Panc1 (cell line): ENCODE measurements around the gene ACOX3. TPM values are rescaled to one million over a fixed set of nuclear protein-coding genes. Genes with fewer than 3 reads are reported as not detected.

ENCODE experiments used
- ATAC-seq: fragments of 200-7000 bp; cut with Tn5 transposase; 2 replicates; pipeline ENCODE4 v1.9.1; 2020; ENCODE audit warnings: mild to moderate bottlenecking, moderate library complexity
- BruUV-seq: library from RNA; stranded (reverse); fragments of 400-500 nt; replicated peaks from 2 replicates; lab custom pipeline; 2021; lab: Mats Ljungman, UMichigan
- CTCF ChIA-PET: fragments of 300-600 bp; sonication (Branson Sonifier 250); formaldehyde crosslinking; loops from one replicate; lab custom pipeline; 2022; ENCODE audit warnings: antibody characterized with exemption; lab: Charles Lee
- POLR2A ChIA-PET: fragments of 300-600 bp; sonication (Branson Sonifier 250); formaldehyde crosslinking; loops from one replicate; lab custom pipeline; 2022; ENCODE audit warnings: antibody characterized with exemption; lab: Charles Lee
- DNase-seq: peaks from one replicate; pipeline ENCODE4 v3.0.0-alpha.2; 2010; ENCODE audit warnings: low read depth, low spot score
- H3K27ac ChIP-seq: 2 replicates; pipeline ENCODE4 v1.5.1; 2011; ENCODE audit warnings: mild to moderate bottlenecking, low read length, inconsistent platforms
- H3K27me3 ChIP-seq: fragments of 200-500 bp; sonication (Bioruptor generic); 2 replicates; pipeline ENCODE4 v1.6.0; 2014; ENCODE audit warnings: low read length, inconsistent platforms; ENCODE audit not compliant: control insufficient read depth, insufficient read depth
- H3K36me3 ChIP-seq: fragments of 200-500 bp; sonication (Bioruptor generic); 2 replicates; pipeline ENCODE4 v1.5.1; 2014; ENCODE audit warnings: inconsistent platforms, mild to moderate bottlenecking, low read length, moderate library complexity; ENCODE audit not compliant: control insufficient read depth, insufficient read depth
- H3K4me1 ChIP-seq: 2 replicates; pipeline ENCODE4 v1.5.1; 2011; ENCODE audit warnings: inconsistent platforms, mild to moderate bottlenecking, low read length, moderate library complexity; ENCODE audit not compliant: control insufficient read depth, insufficient read depth
- H3K4me3 ChIP-seq, 2 experiments: 2 replicates each; pipeline ENCODE4 v1.5.1; 2011 to 2012; ENCODE audit warnings: low read depth in 2 of 2, low read length in 2 of 2, mild to moderate bottlenecking in 2 of 2, inconsistent platforms in 1 of 2, moderate library complexity in 1 of 2
- H3K9me3 ChIP-seq: fragments of 200-500 bp; sonication (Bioruptor generic); 2 replicates; pipeline ENCODE4 v1.5.1; 2014; ENCODE audit warnings: low read depth, mild to moderate bottlenecking, inconsistent platforms, low read length, moderate library complexity; ENCODE audit not compliant: control insufficient read depth, insufficient read depth
- POLR2AphosphoS5 ChIP-seq: IDR thresholded peaks from 2 replicates; pipeline ENCODE4 v1.6.1; 2012; ENCODE audit warnings: mild to moderate bottlenecking, low read depth, low read length, moderate library complexity
- SIN3A ChIP-seq: IDR thresholded peaks from 2 replicates; pipeline ENCODE4 v1.6.1; 2012; ENCODE audit warnings: low read depth, mild to moderate bottlenecking, low read length, moderate library complexity, borderline replicate concordance; ENCODE audit not compliant: insufficient read depth
- TCF7L2 ChIP-seq: IDR thresholded peaks from 2 replicates; pipeline ENCODE4 v1.6.1; 2011; ENCODE audit warnings: mild to moderate bottlenecking, low read depth, low read length, inconsistent platforms
- in situ Hi-C: cut with HindIII; loops from 2 replicates; pipeline ENCODE4 v1.10.0; 2016; ENCODE audit warnings: low sequenced_read_pairs, low pct_unique_long_range_greater_than_20kb
- intact Hi-C: fragments of 100-400 bp; cut with micrococcal nuclease; formaldehyde crosslinking; loops from one replicate; pipeline ENCODE4 v1.10.0; 2022; ENCODE audit not compliant: unreplicated experiment
- total RNA-seq: library from RNA; stranded (reverse); gene quantifications from one replicate; pipeline ENCODE4 v1.2.1, GENCODE V29; 2021; ENCODE audit not compliant: unreplicated experiment
- TF ChIP-seq, protein P1 (sequence below): fragments of 450-650 bp; IDR thresholded peaks from 2 replicates; pipeline ENCODE4 v1.5.1; 2017; ENCODE audit warnings: mild to moderate bottlenecking
- TF ChIP-seq, protein P2 (sequence below), 2 experiments: IDR thresholded peaks; 2 replicates each; pipeline ENCODE4 v1.6.1; 2011 to 2012; ENCODE audit warnings: low read depth in 2 of 2, control low read depth in 1 of 2, low read length in 1 of 2, mild to moderate bottlenecking in 1 of 2, moderate library complexity in 1 of 2; ENCODE audit not compliant: insufficient read depth in 1 of 2

Gene ACOX3
- total RNA-seq, 1 experiment from 2014 or later: 15.4 TPM

DNA sequence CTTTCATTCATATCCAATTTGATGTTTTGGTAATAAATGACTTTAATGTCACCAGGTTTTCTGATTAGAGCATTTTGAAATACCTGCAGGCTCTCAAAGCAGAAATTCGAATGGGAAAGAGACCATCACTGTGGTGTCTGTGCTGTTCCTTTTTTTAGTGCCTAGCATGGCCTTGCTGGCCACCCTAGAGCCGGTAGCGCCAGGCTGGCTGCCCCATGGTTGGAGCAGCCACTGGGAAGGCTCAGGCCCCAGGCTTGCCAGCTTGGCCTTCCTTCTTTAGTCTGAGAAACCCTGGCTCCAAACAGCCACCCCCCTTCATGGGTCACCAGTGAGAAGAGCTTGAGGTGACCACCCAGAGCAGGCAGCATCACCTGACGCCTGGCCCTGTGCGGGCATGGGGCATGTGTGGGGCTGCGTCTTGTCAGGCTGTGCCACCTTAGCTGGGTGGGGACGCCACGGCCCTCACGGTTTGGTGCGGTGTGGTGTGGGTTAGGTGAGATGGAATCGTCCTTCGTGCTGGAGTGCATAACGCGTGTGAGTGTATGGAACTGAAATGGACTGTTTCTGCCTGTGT is 30.0 kb upstream of the ACOX3 start:
- POLR2A ChIA-PET: no interaction called here
- no TSS peak for BruUV-seq
- no peaks in the 10 kb centered on the region for H3K4me1 ChIP-seq

DNA sequence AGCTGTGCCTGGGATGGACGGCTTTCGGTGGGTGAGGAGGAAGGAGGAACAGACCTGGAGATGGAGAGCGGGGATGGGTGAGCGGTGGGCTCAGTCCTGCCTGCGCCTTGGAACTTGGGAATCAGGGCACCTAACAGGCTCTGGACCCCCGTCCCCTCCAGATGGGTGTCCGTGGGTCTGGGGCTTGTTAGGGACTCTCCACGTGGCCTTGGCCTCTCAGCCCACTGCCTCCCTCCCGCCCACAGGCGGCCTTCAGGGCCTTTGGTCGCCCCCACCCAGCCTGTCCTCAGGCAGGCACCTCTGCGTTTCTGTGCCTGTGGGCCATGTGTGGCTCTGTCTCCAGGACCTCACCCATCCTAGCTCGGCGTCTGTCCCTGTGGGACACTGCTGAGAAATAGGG is 29.0 kb upstream of the ACOX3 start:
- BruUV-seq: no TSS peak
- no peaks in the 10 kb centered on the region for H3K27me3 ChIP-seq
- no peak overlapping the region for H3K27ac ChIP-seq
- ChIA-PET CTCF (interaction anchor here (1.6 kb wide), 1 partner anchor 123 kb away, joined by 3 read pairs; the partner anchor contains the start of gene CPZ), POLR2A (no interaction called here)
- DNase-seq (no peak), ATAC-seq (no peak)
- H3K4me1 ChIP-seq: no peaks in the 10 kb centered on the region
- intact Hi-C loops: loop anchor here (2.0 kb wide), 1 partner anchor 125 kb away; no protein-coding TSS in a partner anchor
- H3K9me3 ChIP-seq: no peaks in the 10 kb centered on the region
- no peaks in the 10 kb centered on the region for H3K36me3 ChIP-seq
- no peak for TF ChIP-seq SIN3A
- in situ Hi-C loops: no loop called here
- no peak overlapping the region for H3K4me3 ChIP-seq

More for the DNA sequence above, 30.0 kb upstream of the ACOX3 start:
- intact Hi-C loops: loop anchor here (5.0 kb wide), 1 partner anchor 77 kb away; no protein-coding TSS in a partner anchor
- Histone ChIP-seq H3K4me3 (no peak overlapping the region), H3K36me3 (no peaks in the 10 kb centered on the region), H3K27me3 (no peaks in the 10 kb centered on the region), H3K27ac (no peak overlapping the region), H3K9me3 (no peaks in the 10 kb centered on the region)
- CTCF ChIA-PET: no interaction called here
- ATAC-seq (no peak), DNase-seq (no peak)
- TF ChIP-seq, protein P1, sequence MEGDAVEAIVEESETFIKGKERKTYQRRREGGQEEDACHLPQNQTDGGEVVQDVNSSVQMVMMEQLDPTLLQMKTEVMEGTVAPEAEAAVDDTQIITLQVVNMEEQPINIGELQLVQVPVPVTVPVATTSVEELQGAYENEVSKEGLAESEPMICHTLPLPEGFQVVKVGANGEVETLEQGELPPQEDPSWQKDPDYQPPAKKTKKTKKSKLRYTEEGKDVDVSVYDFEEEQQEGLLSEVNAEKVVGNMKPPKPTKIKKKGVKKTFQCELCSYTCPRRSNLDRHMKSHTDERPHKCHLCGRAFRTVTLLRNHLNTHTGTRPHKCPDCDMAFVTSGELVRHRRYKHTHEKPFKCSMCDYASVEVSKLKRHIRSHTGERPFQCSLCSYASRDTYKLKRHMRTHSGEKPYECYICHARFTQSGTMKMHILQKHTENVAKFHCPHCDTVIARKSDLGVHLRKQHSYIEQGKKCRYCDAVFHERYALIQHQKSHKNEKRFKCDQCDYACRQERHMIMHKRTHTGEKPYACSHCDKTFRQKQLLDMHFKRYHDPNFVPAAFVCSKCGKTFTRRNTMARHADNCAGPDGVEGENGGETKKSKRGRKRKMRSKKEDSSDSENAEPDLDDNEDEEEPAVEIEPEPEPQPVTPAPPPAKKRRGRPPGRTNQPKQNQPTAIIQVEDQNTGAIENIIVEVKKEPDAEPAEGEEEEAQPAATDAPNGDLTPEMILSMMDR: no peak
- TF ChIP-seq SIN3A (no peak), TCF7L2 (no peak), POLR2AphosphoS5 (no peak)
- TF ChIP-seq, protein P2, sequence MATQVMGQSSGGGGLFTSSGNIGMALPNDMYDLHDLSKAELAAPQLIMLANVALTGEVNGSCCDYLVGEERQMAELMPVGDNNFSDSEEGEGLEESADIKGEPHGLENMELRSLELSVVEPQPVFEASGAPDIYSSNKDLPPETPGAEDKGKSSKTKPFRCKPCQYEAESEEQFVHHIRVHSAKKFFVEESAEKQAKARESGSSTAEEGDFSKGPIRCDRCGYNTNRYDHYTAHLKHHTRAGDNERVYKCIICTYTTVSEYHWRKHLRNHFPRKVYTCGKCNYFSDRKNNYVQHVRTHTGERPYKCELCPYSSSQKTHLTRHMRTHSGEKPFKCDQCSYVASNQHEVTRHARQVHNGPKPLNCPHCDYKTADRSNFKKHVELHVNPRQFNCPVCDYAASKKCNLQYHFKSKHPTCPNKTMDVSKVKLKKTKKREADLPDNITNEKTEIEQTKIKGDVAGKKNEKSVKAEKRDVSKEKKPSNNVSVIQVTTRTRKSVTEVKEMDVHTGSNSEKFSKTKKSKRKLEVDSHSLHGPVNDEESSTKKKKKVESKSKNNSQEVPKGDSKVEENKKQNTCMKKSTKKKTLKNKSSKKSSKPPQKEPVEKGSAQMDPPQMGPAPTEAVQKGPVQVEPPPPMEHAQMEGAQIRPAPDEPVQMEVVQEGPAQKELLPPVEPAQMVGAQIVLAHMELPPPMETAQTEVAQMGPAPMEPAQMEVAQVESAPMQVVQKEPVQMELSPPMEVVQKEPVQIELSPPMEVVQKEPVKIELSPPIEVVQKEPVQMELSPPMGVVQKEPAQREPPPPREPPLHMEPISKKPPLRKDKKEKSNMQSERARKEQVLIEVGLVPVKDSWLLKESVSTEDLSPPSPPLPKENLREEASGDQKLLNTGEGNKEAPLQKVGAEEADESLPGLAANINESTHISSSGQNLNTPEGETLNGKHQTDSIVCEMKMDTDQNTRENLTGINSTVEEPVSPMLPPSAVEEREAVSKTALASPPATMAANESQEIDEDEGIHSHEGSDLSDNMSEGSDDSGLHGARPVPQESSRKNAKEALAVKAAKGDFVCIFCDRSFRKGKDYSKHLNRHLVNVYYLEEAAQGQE (IDR thresholded peaks at IDR 0.05; ENCODE audit: insufficient read depth in 1 of 2, low read depth in 2 of 2, low read length in 1 of 2): no peak
- in situ Hi-C loops: no loop called here
